SIG-M5 (cell line): Measurements from ENCODE around the gene RNF19B.

ENCODE experiments used
- DNase-seq: peaks from one replicate; lab custom pipeline; 2025; lab: John Stamatoyannopoulos, UW

The RNF19B gene

GRCh38 chr1:32967888-32968568, 3.4 kb upstream of the RNF19B start:
- no peak for DNase-seq

- no peak for DNase-seq
Observed at GRCh38 chr1:32966900-32967299, 2.3 kb upstream of the RNF19B start.

GRCh38 chr1:32965251-32965747, 690 bp upstream of the RNF19B start:
- no peak for DNase-seq

- no peak for DNase-seq
Observed at GRCh38 chr1:32963746-32964460, 706 bp downstream of the RNF19B start.

- DNase-seq: no peak
Observed at GRCh38 chr1:32962248-32962896, 2.2 kb downstream of the RNF19B start.

- no peak for DNase-seq
Observed at GRCh38 chr1:32960819-32961355, 3.7 kb downstream of the RNF19B start.

- no peak for DNase-seq
Observed at GRCh38 chr1:32960342-32960741, 4.3 kb downstream of the RNF19B start.

GRCh38 chr1:32958827-32959226, 5.8 kb downstream of the RNF19B start:
- DNase-seq: no peak

- no peak for DNase-seq
Observed at GRCh38 chr1:32957017-32957416, 7.6 kb downstream of the RNF19B start.

- DNase-seq: no peak
Observed at GRCh38 chr1:32954168-32954567, 10.4 kb downstream of the RNF19B start.

- DNase-seq: no peak
Observed at GRCh38 chr1:32953495-32953894, 11.1 kb downstream of the RNF19B start.

GRCh38 chr1:32949519-32949918, 15.1 kb downstream of the RNF19B start:
- no peak for DNase-seq

GRCh38 chr1:32948905-32949304, 15.7 kb downstream of the RNF19B start:
- no peak for DNase-seq

- no peak for DNase-seq
Observed at GRCh38 chr1:32948390-32948722, 16.3 kb downstream of the RNF19B start.

- DNase-seq: no peak
Observed at GRCh38 chr1:32947669-32948389, 16.8 kb downstream of the RNF19B start.

- DNase-seq: no peak
Observed at GRCh38 chr1:32946413-32946812, 18.2 kb downstream of the RNF19B start.

GRCh38 chr1:32944180-32944579, 20.4 kb downstream of the RNF19B start:
- DNase-seq: no peak

- DNase-seq: peak; percentile 37
Observed at GRCh38 chr1:32939655-32940371, 24.8 kb downstream of the RNF19B start.

- no peak for DNase-seq
Observed at GRCh38 chr1:32937061-32937460, 27.5 kb downstream of the RNF19B start.

GRCh38 chr1:32934535-32934934, 30.1 kb downstream of the RNF19B start:
- DNase-seq: no peak

GRCh38 chr1:32933742-32934322, 30.8 kb downstream of the RNF19B start:
- no peak for DNase-seq
